Stimulated activated CD4-positive, alpha-beta T cell treated with anti-CD3 and anti-CD28 coated beads, Interleukin-2, amount 100 ng/mL, for 4 hours (primary cell): ENCODE measurements around the gene WDFY3.
"Not testable (repeated sequence)": the region's sequence is repeated elsewhere in the genome, so short reads cannot be mapped to it uniquely, and the experiment has no call there.

Source experiments
- DNase-seq: peaks from one replicate; pipeline ENCODE4 v3.0.0-alpha.2; 2020; ENCODE audit warnings: low read depth

Gene WDFY3

GRCh38 chr4:84857296-84857695, 109.2 kb downstream of the WDFY3 start:
- no peak for DNase-seq

- DNase-seq, result no peak
Observed at GRCh38 chr4:84856468-84857049, 109.9 kb downstream of the WDFY3 start.

GRCh38 chr4:84855774-84856173, 110.7 kb downstream of the WDFY3 start:
- DNase-seq, result no peak

- DNase-seq, result no peak
Observed at GRCh38 chr4:84852081-84852480, 114.4 kb downstream of the WDFY3 start.

GRCh38 chr4:84849051-84849640, 117.3 kb downstream of the WDFY3 start:
- no peak for DNase-seq

- no peak for DNase-seq
Observed at GRCh38 chr4:84848432-84848831, 118.1 kb downstream of the WDFY3 start.

GRCh38 chr4:84847978-84848377, 118.5 kb downstream of the WDFY3 start:
- DNase-seq, result no peak

GRCh38 chr4:84846985-84847384, 119.5 kb downstream of the WDFY3 start:
- DNase-seq, result no peak

GRCh38 chr4:84841435-84841834, 125.1 kb downstream of the WDFY3 start:
- DNase-seq, result no peak

GRCh38 chr4:84837751-84838150, 128.7 kb downstream of the WDFY3 start:
- no peak for DNase-seq

GRCh38 chr4:84829633-84830032, 136.9 kb downstream of the WDFY3 start:
- not testable (repeated sequence) for DNase-seq

GRCh38 chr4:84826681-84827080, 139.8 kb downstream of the WDFY3 start:
- DNase-seq, result no peak

GRCh38 chr4:84825701-84826341, 140.7 kb downstream of the WDFY3 start:
- no peak for DNase-seq

GRCh38 chr4:84821064-84821463, 145.4 kb downstream of the WDFY3 start:
- no peak for DNase-seq

- no peak for DNase-seq
Observed at GRCh38 chr4:84814094-84814750, 152.3 kb downstream of the WDFY3 start.

GRCh38 chr4:84809946-84810345, 156.5 kb downstream of the WDFY3 start:
- DNase-seq, result no peak

GRCh38 chr4:84808332-84808731, 158.2 kb downstream of the WDFY3 start:
- DNase-seq, result no peak

GRCh38 chr4:84806541-84806940, 159.9 kb downstream of the WDFY3 start:
- DNase-seq, result not testable (repeated sequence)

- DNase-seq, result no peak
Observed at GRCh38 chr4:84804136-84804535, 162.4 kb downstream of the WDFY3 start.

- no peak for DNase-seq
Observed at GRCh38 chr4:84803720-84804119, 162.8 kb downstream of the WDFY3 start.

- no peak for DNase-seq
Observed at GRCh38 chr4:84803116-84803515, 163.4 kb downstream of the WDFY3 start.

- no peak for DNase-seq
Observed at GRCh38 chr4:84800256-84800655, 166.2 kb downstream of the WDFY3 start.

GRCh38 chr4:84799318-84799717, 167.2 kb downstream of the WDFY3 start:
- DNase-seq, result no peak
